Measurements from ENCODE around the gene FLT4.
A peak's percentile ranks its signal among the peaks of the same experiment; 100 is the strongest.
"Not testable (repeated sequence)": the region's sequence is repeated elsewhere in the genome, so short reads cannot be mapped to it uniquely, and the experiment has no call there.

FLT4 gene

DNA sequence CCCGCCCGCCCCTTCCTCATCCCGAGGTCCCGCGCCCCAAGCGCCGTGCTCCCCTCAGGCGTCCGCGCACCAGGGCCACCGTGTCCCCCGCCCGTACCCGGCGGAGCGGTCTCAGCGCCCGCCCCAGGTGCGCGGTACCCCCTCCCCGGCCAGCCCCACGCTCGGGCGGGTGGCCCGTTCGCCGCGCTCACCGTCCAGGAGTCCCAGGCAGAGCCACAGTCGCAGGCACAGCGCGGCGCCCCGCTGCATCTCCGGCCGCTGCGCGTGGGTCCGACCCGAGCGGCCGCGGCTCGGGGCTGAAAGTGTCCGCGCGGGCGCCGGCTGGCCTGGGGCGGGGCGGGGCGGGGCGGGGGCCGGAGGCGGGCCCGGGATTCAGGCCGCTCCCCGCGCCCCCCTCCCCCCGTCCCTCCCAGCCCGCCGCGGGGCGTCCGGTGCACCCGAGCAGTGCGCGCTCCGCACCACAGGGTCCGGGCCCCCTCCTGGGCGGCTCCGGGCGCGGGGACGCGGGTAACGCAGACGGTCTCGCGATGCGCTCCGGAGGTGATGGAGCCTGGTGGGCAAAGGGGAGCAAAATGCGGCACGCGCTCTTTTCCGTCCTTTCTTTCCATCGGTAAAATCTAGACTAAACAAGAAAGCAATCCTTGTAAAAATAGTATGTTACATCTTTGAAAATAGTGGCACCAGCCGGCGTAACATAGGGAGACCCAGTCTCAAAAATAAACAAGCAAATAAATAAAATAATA, at the start of gene FLT4:
Gene FLT4 (minus strand): TSS at position 304 of the 743 bp plus-strand sequence. CDS start 55 bp downstream, at position 249.
- no peak for DNase-seq (ENCODE audit: low read depth)

DNA sequence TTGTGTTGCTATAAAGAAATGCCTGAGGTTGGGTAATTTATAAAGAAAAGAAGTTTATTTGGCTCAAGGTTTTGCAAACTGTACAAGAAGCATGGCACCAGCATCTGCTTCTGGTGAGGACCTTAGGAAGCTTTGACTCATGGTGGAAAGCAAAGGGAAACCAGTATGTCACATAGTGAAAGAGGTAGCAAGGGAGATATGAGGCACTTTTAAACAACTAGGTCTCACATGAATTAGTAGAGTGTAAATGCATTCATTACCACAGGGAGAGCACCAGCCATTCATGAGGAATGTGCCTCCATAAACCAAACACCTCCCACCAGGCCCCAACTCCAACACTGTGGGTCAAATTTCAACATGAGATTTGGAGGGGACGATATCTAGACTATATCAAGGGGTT, 49.6 kb upstream of the FLT4 start:
- DNase-seq (ENCODE audit: low read depth): no peak

DNA sequence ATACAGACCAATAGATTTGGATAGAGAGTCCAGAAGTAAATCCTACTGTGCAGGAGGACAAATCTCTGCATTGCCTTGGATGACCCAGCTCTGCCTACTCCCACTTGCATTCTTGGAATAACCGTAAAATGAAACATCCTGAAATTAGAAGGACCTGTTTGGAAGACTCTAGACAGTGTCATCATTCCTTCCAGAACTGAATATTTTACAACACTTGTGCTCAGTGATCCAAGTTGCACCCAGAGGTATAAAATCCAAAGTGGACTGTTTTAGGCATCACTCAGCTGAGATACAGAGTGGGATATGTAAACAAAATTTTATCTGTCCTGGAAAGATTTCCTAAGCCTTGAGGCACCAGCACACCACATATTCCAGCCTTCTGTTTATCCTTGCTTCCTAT, 46.7 kb upstream of the FLT4 start:
- no peak for DNase-seq (ENCODE audit: low read depth)

DNA sequence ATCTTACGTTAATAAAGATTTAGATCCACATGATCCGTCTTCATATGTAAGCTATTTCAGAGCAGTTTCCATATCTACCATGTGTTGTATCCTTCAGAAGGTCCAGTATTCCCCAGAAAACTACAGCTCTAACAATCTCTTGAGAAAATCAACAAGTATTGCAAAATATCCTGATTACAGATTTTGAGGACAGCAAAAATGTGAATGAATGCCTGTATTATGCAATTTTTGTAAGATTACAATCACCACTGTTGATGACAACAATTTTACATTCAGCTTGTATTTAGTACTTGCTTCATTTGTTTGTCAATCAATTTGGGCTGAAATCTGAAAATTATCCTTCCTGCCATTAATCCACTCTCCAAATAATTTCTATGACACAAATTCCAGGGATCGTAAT, 43.0 kb upstream of the FLT4 start:
- DNase-seq (ENCODE audit: low read depth): no peak

- no peak for DNase-seq (ENCODE audit: low read depth)
Measured at GRCh38 chr5:180691046-180691445, 41.6 kb upstream of the FLT4 start.

GRCh38 chr5:180690562-180690961, 41.2 kb upstream of the FLT4 start:
- no peak for DNase-seq (ENCODE audit: low read depth)

DNA sequence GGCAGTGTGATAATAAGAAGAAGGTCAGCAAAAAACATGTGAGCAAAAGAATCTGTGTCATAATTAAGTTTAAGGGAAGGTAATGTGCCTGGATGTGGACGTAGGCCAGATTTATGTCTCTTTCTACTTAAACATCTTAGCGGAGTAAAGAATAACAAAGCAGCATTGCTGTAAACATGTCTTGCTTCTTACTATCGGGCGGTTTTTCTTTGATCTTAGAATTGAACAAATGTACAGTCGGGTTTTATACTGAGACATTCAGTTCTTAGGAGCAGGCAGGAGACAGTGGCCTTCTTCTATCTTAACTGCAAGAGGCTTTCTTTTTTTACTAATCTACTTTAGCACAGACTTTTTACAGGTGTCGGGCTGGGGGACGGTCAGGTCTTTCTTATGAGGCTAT, 40.4 kb upstream of the FLT4 start:
- DNase-seq (ENCODE audit: low read depth): no peak

DNA sequence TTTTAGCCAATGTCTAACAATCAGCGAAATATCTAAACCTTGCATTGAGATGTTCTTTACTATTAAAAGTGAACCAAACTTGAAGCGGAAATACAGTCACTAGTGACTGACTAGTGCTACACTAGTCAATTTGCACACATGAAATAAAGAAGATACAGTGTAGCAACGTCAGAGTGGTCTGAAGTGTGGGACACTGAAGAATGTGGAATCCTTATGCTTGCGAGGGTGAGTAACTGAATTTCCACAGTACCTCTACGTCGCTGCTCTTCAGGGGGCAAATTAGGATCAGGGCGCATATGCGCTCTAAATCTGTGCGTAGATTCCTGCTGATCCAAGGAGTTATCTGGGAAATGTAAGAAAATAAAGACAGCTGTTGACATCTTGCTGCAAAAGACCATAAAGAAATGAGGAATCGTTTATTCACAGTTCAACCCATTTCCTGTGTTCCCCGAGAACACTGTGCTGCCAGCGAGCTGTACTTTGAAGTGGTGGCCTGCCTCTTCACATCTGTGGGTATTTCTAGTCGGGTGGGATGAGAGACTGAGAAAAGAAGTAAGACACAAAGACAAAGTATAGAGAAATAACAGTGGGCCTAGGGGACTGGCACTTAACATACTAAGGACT, 39.8 kb upstream of the FLT4 start:
- no peak for DNase-seq (ENCODE audit: low read depth)

- DNase-seq (ENCODE audit: low read depth): no peak
Measured at GRCh38 chr5:180688330-180689070, 39.1 kb upstream of the FLT4 start.

- DNase-seq (ENCODE audit: low read depth): not testable (repeated sequence)
Measured at GRCh38 chr5:180686799-180687198, 37.4 kb upstream of the FLT4 start.

- no peak for DNase-seq (ENCODE audit: low read depth)
Measured at GRCh38 chr5:180684623-180685161, 35.3 kb upstream of the FLT4 start.

GRCh38 chr5:180683220-180683922, 34.0 kb upstream of the FLT4 start:
- DNase-seq (ENCODE audit: low read depth): no peak

DNA sequence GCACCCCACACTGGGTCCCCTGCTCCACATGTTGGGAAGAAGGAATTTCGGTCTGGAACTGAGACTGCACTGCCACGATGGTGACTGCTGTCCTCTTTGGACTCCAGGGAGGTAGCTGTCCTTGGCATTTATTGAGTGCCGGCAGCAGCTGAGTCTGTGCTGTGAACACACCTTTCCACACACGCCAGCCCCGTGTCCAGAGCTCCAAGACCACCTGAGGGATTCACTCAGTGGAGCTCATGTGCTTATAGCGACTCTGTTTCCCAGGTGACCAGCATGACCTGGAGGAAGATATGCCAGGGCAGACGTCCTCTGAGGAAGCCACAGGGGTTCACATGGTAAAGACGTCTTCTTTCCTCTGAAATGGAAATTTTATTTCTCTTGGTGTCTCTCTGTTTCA, 33.2 kb upstream of the FLT4 start:
- no peak for DNase-seq (ENCODE audit: low read depth)

- DNase-seq (ENCODE audit: low read depth): not testable (repeated sequence)
Measured at GRCh38 chr5:180682008-180682407, 32.6 kb upstream of the FLT4 start.

GRCh38 chr5:180678319-180678718, 28.9 kb upstream of the FLT4 start:
- not testable (repeated sequence) for DNase-seq (ENCODE audit: low read depth)

DNA sequence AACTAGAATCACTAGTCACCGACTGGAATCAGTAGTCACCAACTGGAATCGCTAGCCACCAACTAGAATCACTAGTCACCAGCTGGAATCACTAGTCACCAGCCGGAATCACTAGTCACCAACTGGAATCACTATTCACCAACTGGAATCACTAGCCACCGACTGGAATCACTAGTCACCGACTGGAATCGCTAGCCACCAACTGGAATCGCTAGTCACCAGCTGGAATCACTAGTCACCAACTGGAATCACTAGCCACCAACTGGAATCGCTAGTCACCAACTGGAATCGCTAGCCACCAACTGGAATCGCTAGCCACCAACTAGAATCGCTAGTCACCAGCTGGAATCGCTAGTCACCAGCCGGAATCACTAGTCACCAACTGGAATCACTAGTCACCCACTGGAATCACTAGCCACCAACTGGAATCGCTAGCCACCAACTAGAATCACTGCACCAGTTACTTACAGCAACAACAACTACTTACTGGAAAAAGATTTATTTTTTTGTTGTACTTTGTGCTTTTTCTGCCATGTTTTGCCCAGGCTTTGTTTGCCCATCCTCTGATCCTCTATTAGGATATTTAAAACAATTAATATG, 25.7 kb upstream of the FLT4 start:
- DNase-seq (ENCODE audit: low read depth): no peak

GRCh38 chr5:180674090-180674475, 24.7 kb upstream of the FLT4 start:
- DNase-seq (ENCODE audit: low read depth): not testable (repeated sequence)

GRCh38 chr5:180673371-180674089, 24.1 kb upstream of the FLT4 start:
- DNase-seq (ENCODE audit: low read depth): no peak

GRCh38 chr5:180671958-180672524, 22.6 kb upstream of the FLT4 start:
- DNase-seq (ENCODE audit: low read depth): not testable (repeated sequence)

GRCh38 chr5:180670586-180671359, 21.4 kb upstream of the FLT4 start:
- DNase-seq (ENCODE audit: low read depth): peak; percentile 18

Measured in stromal cell of bone marrow (primary cell).